ENCODE measurements around the gene FHL3. TPM values are rescaled to one million over a fixed set of nuclear protein-coding genes. Genes with fewer than 3 reads are reported as not detected.

FHL3 gene
- total and polyA plus RNA-seq, 8 donors = 0.58 to 30.4 (median 19.9) TPM

- intact Hi-C loops (cut with DNase I; ENCODE audit: low total_unique reads) = no loop called here
- DNase-seq = peak; percentile 95 to 98
- peaks cover 10 to 19% (median 16%) of the 10 kb centered on the region in 4 donors for H3K36me3 ChIP-seq
- no peaks in the 10 kb centered on the region for H3K27me3 ChIP-seq
- peak within 1 kb of the TSS; percentile 91 to 95 (median 94) for H3K27ac ChIP-seq
- peaks cover 30 to 52% (median 40%) of the 10 kb centered on the region in 4 donors for H3K4me1 ChIP-seq
- WGBS, 5 donors = 1 to 2% (median 1%) methylated on average over 34 to 49 of the region's 49 CpGs
- H3K9me3 ChIP-seq = no peaks in the 10 kb centered on the region
- peak within 1 kb of the TSS; percentile 73 to 91 (median 76) for H3K4me3 ChIP-seq
- TF ChIP-seq EP300 (IDR thresholded peaks at IDR 0.05) = no peak
- TF ChIP-seq POLR2AphosphoS5 (IDR thresholded peaks at IDR 0.05) = peak; percentile 61 to 89 (median 81)
- peak in 2 of 4 donors; percentile 30 to 43 for TF ChIP-seq POLR2A (IDR thresholded peaks at IDR 0.05)
These were observed 7.3 kb upstream of the FHL3 start, which contains the start of gene UTP11 for GRCh38 chr1:38012363-38013226. TSS of gene UTP11 (plus strand) at chr1:38012734. CDS start at chr1:38012803, 69 bp downstream.

DNA sequence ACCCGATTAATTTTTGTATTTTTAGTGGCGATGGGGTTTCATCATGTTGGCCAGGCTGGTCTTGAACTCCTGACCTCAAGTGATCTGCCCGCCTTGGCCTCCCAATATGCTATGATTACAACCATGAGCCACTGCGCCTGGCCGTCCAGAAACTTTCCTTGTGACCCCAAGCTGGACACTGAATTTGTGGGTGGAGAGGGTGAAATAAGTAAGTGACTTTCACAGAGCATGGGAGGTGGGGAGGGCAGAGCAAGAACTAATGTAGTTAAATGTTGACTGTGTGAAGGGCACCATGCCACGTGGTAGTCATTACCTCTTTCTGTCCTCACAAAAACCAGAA is 4.5 kb upstream of the FHL3 start:
- DNase-seq = no peak

GRCh38 chr1:38009088-38009840 is 4.0 kb upstream of the FHL3 start:
- intact Hi-C loops (cut with DNase I; ENCODE audit: low total_unique reads) = no loop called here
- 70 to 78% (median 75%) methylated on average over 8 of the region's 8 CpGs for WGBS, 5 donors
- TF ChIP-seq POLR2AphosphoS5 (IDR thresholded peaks at IDR 0.05) (no peak), EP300 (IDR thresholded peaks at IDR 0.05) (no peak), POLR2A (IDR thresholded peaks at IDR 0.05) (no peak)
- TF ChIP-seq, protein P1, sequence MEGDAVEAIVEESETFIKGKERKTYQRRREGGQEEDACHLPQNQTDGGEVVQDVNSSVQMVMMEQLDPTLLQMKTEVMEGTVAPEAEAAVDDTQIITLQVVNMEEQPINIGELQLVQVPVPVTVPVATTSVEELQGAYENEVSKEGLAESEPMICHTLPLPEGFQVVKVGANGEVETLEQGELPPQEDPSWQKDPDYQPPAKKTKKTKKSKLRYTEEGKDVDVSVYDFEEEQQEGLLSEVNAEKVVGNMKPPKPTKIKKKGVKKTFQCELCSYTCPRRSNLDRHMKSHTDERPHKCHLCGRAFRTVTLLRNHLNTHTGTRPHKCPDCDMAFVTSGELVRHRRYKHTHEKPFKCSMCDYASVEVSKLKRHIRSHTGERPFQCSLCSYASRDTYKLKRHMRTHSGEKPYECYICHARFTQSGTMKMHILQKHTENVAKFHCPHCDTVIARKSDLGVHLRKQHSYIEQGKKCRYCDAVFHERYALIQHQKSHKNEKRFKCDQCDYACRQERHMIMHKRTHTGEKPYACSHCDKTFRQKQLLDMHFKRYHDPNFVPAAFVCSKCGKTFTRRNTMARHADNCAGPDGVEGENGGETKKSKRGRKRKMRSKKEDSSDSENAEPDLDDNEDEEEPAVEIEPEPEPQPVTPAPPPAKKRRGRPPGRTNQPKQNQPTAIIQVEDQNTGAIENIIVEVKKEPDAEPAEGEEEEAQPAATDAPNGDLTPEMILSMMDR (IDR thresholded peaks at IDR 0.05) = no peak
- Histone ChIP-seq H3K36me3 (no peaks in the 10 kb centered on the region), H3K27me3 (no peaks in the 10 kb centered on the region), H3K27ac (peak overlapping the region in 3 of 5 donors; percentile 18 to 27 (median 19)), H3K4me1 (peaks cover 14 to 37% (median 28%) of the 10 kb centered on the region in 4 donors), H3K9me3 (no peaks in the 10 kb centered on the region), H3K4me3 (no peak overlapping the region)
- no peak for DNase-seq

More for the DNA sequence above, 4.5 kb upstream of the FHL3 start:
- H3K36me3 ChIP-seq = no peaks in the 10 kb centered on the region
- intact Hi-C loops (cut with DNase I; ENCODE audit: low total_unique reads) = no loop called here
- 77 to 91% (median 87%) methylated on average over 5 to 6 of the region's 6 CpGs for WGBS, 5 donors
- H3K4me3 ChIP-seq = no peak overlapping the region
- H3K27ac ChIP-seq = peak overlapping the region in 1 of 5 donors; percentile 18
- no peaks in the 10 kb centered on the region for H3K9me3 ChIP-seq
- TF ChIP-seq POLR2A (IDR thresholded peaks at IDR 0.05) = no peak
- TF ChIP-seq, protein P1 (IDR thresholded peaks at IDR 0.05) = no peak
- no peak for TF ChIP-seq EP300 (IDR thresholded peaks at IDR 0.05)
- TF ChIP-seq POLR2AphosphoS5 (IDR thresholded peaks at IDR 0.05) = no peak
- H3K4me1 ChIP-seq = peaks cover 18 to 37% (median 29%) of the 10 kb centered on the region in 4 donors
- H3K27me3 ChIP-seq = no peaks in the 10 kb centered on the region

- peaks cover 20 to 43% (median 38%) of the 10 kb centered on the region in 4 donors for H3K4me1 ChIP-seq
- TF ChIP-seq EP300 (IDR thresholded peaks at IDR 0.05) (no peak), POLR2A (IDR thresholded peaks at IDR 0.05) (no peak), POLR2AphosphoS5 (IDR thresholded peaks at IDR 0.05) (no peak)
- TF ChIP-seq, protein P1 (IDR thresholded peaks at IDR 0.05) = no peak
- no peaks in the 10 kb centered on the region for H3K36me3 ChIP-seq
- intact Hi-C loops (cut with DNase I; ENCODE audit: low total_unique reads) = no loop called here
- peak overlapping the region; percentile 68 to 80 (median 74) for H3K4me3 ChIP-seq
- H3K27ac ChIP-seq = peak overlapping the region; percentile 58 to 94 (median 84)
- DNase-seq = peak in 1 of 2 donors; percentile 45
- 65 to 79% (median 67%) methylated on average over 8 to 12 of the region's 12 CpGs for WGBS, 5 donors
- no peaks in the 10 kb centered on the region for H3K27me3 ChIP-seq
- H3K9me3 ChIP-seq = no peaks in the 10 kb centered on the region
These were observed 904 bp upstream of the FHL3 start for GRCh38 chr1:38006008-38006828.

Data from stomach (tissue), 9 donors.